PC-3 (cell line): ENCODE results near the gene SPR.

ENCODE experiments used
- EZH2 ChIP-seq: fragments of 300-600 bp; sonication (generic); IDR thresholded peaks from one replicate; pipeline ENCODE4 v1.6.1; 2017; ENCODE audit warnings: antibody characterized with exemption, mild to moderate bottlenecking, low read length; ENCODE audit not compliant: unreplicated experiment
- TF ChIP-seq, protein P1 (sequence below): fragments of 300-600 bp; sonication (generic); conservative IDR thresholded peaks from 2 replicates; pipeline ENCODE4 v1.5.1; 2017; ENCODE audit warnings: antibody characterized with exemption, low read depth, mild to moderate bottlenecking, low read length

- TF ChIP-seq, protein P1, sequence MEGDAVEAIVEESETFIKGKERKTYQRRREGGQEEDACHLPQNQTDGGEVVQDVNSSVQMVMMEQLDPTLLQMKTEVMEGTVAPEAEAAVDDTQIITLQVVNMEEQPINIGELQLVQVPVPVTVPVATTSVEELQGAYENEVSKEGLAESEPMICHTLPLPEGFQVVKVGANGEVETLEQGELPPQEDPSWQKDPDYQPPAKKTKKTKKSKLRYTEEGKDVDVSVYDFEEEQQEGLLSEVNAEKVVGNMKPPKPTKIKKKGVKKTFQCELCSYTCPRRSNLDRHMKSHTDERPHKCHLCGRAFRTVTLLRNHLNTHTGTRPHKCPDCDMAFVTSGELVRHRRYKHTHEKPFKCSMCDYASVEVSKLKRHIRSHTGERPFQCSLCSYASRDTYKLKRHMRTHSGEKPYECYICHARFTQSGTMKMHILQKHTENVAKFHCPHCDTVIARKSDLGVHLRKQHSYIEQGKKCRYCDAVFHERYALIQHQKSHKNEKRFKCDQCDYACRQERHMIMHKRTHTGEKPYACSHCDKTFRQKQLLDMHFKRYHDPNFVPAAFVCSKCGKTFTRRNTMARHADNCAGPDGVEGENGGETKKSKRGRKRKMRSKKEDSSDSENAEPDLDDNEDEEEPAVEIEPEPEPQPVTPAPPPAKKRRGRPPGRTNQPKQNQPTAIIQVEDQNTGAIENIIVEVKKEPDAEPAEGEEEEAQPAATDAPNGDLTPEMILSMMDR = peak; percentile 89
- no peak for TF ChIP-seq EZH2
Observed at GRCh38 chr2:72892506-72893173, 5.4 kb downstream of the SPR start.
